WI38 (cell line): ENCODE data around the gene IAH1.

ENCODE experiments used
- H3K4me3 ChIP-seq: 2 replicates; pipeline ENCODE4 v1.5.1; 2011; ENCODE audit warnings: low read depth, mild to moderate bottlenecking, control low read depth, low read length
- CTCF ChIP-seq: IDR thresholded peaks from 2 replicates; pipeline ENCODE4 v1.5.1; 2012; ENCODE audit warnings: low read depth, mild to moderate bottlenecking, control low read depth, low read length

Gene IAH1

GRCh38 chr2:9488583-9489547, 14.5 kb downstream of the IAH1 start:
- no peak overlapping the region for H3K4me3 ChIP-seq
- TF ChIP-seq CTCF, result no peak

- H3K4me3 ChIP-seq, result no peak overlapping the region
- no peak for TF ChIP-seq CTCF
Measured at GRCh38 chr2:9490789-9491188, 16.4 kb downstream of the IAH1 start.

- H3K4me3 ChIP-seq, result no peak overlapping the region
- TF ChIP-seq CTCF, result no peak
Measured at GRCh38 chr2:9492927-9493326, 18.6 kb downstream of the IAH1 start.

GRCh38 chr2:9493478-9493877, 19.1 kb downstream of the IAH1 start:
- H3K4me3 ChIP-seq, result no peak overlapping the region
- no peak for TF ChIP-seq CTCF

- H3K4me3 ChIP-seq, result no peak overlapping the region
- no peak for TF ChIP-seq CTCF
Measured at GRCh38 chr2:9494081-9494480, 19.7 kb downstream of the IAH1 start.

- TF ChIP-seq CTCF, result no peak
- no peak overlapping the region for H3K4me3 ChIP-seq
Measured at GRCh38 chr2:9497017-9497416, 22.7 kb downstream of the IAH1 start.

GRCh38 chr2:9498210-9498609, 23.9 kb downstream of the IAH1 start:
- H3K4me3 ChIP-seq, result no peak overlapping the region
- no peak for TF ChIP-seq CTCF
